Mucosa of gallbladder (tissue), 1 donor: ENCODE data around the gene PELI2. TPM values are rescaled to one million over a fixed set of nuclear protein-coding genes. Genes with fewer than 3 reads are reported as not detected.

ENCODE experiments used
- DNase-seq: peaks from one replicate; pipeline ENCODE4 v3.0.0-alpha.2; 2020; ENCODE audit warnings: low spot score
- total RNA-seq: library from RNA; stranded (reverse); gene quantifications from one replicate; pipeline ENCODE4 v1.2.1, GENCODE V29; 2021
- donor health status: DM: no; HTN: no; CAD: no.

The PELI2 gene
- total RNA-seq, 1 donor from 2014 or later: 26.0 TPM

DNA sequence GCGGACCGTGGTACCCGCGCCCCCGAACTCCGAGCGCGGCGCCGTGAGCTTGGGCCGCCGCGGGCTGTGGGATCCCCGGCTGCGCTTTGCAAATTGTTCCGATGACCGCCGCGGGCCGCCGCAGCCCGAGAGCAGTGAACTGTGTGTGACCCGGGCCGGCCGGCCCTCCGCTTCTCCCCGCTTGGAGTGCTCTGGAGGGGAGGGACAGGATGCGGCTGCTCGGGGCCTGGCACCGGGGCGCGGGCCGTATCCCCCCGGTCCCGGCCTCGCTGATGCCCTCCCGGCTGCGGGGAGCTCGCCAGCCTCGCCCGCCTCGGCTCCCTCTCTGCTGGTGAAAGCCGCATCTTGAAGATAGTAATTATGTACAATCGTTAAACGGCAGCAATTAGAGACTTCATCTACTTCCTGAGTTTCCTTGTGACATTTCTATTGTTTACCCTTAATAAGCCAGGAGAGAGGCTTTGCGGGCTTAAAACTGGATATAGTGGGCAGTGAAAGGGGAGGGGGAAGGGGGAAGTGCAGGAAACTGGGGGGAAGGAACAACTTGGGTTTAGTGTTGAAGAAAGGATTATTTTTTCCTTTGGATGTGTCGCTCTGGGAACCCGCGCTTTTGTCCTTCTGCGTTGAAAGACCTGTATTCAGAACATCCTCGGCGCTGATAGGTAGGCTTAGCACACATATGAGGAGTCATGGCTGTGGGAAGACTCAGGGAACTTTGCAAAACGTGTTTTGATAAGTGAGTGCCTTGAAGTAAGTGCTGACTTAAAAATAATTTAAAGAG, 1.2 kb downstream of the PELI2 start:
- peak; percentile 35 for DNase-seq

GRCh38 chr14:56120091-56120691, 2.0 kb downstream of the PELI2 start:
- peak; percentile 35 for DNase-seq

GRCh38 chr14:56121816-56122215, 3.6 kb downstream of the PELI2 start:
- DNase-seq: no peak

- no peak for DNase-seq
These were observed 4.1 kb downstream of the PELI2 start for GRCh38 chr14:56122301-56122700.

GRCh38 chr14:56124327-56124726, 6.1 kb downstream of the PELI2 start:
- DNase-seq: no peak

GRCh38 chr14:56125772-56126636, 7.8 kb downstream of the PELI2 start:
- DNase-seq: no peak

DNA sequence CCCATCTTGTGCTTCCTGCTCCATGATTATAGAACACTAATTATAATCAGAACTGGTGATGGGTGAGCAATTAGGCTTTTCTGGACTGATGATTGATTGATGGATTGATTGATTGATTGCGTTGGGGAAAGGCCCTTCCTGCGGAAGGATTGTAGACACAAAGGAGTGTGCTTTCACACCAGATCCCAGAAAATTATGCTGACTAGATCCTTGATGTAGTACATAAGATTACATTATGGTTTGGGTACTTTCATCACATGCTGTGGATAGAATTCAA, 8.4 kb downstream of the PELI2 start:
- no peak for DNase-seq

DNA sequence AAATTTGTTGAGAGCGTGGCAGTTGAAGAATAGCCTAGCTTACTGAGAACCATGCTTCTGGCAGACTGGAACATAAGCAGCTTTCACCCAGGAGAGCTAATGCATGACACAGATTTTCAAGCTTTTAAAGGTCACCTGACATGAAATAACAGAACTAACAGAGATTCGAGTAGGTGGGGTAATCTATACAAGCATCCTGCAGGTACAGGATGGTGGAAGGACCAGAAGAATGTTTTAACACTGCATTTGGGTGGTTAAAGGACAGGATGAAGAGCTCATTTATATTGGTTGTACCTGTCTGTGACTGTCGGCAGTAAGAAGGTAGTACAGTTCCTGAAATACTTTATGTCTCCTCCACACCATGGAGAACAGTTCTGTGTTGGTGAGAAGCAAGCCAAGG, 8.9 kb downstream of the PELI2 start:
- DNase-seq: no peak

DNA sequence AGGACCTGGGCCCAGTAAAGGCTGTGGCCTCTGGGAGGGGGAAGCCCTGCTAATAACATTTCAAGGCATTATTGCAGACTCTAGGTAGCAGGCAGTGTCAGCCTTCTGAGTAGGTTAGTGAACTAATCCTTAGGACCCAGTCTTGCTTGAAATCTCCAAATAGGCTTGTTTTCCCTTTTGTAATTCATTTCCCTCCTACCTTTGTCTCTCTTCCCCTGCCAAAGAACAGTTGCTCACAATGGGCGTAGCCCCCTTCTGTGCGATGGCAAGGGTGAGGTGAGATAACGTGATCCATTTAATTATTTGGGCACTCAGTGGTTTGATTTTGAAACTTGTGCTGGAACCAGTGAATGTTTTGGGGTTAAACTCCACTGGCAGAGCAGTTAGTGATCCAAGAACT, 10.9 kb downstream of the PELI2 start:
- DNase-seq: no peak

DNA sequence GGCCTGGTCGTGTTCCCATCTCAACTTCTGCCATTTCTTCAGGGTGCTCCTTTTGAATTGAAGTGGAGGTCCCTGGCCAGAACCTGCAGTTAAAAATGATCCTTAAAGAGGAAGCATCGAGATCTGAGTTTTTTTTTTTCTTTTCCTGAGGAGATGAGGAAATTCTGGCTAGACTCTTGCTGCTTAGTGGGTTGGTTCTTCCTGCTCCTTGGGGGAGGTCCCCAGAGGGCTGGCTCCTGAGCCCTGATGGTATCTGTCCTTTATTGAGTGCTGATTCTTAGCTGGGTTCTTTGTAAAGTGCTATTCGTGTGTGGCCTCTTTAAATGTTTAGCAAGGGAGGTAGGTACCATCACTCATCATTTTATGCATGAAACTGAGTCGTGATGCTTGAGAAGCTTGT, 11.7 kb downstream of the PELI2 start:
- no peak for DNase-seq

- no peak for DNase-seq
These were observed 13.0 kb downstream of the PELI2 start for GRCh38 chr14:56131004-56131864.

- DNase-seq: no peak
These were observed 13.9 kb downstream of the PELI2 start for GRCh38 chr14:56131865-56132833.

GRCh38 chr14:56133547-56133946, 15.3 kb downstream of the PELI2 start:
- DNase-seq: no peak

DNA sequence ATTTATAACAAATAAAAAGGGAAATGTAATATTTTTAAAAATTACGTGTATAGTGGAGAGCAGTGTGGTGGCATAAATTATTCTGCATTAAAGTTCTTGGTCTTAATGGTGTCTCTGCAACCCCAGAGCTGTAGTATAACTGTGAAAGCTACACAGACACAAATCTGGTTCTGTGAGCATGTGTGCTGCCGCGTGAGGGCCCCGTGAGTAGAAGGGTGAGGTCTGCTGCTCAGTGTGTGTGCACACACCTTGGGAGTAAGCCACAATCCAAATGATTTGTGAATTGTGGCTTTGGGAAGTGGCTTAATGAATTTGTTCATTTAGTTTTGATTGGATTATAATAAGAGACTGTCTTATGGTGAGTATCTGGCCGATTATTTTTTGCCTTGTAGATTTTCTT, 16.8 kb downstream of the PELI2 start:
- DNase-seq: peak; percentile 60

GRCh38 chr14:56135668-56136067, 17.5 kb downstream of the PELI2 start:
- no peak for DNase-seq

- DNase-seq: no peak
These were observed 18.6 kb downstream of the PELI2 start for GRCh38 chr14:56136571-56137452.

- DNase-seq: no peak
These were observed 19.2 kb downstream of the PELI2 start for GRCh38 chr14:56137453-56137807.

DNA sequence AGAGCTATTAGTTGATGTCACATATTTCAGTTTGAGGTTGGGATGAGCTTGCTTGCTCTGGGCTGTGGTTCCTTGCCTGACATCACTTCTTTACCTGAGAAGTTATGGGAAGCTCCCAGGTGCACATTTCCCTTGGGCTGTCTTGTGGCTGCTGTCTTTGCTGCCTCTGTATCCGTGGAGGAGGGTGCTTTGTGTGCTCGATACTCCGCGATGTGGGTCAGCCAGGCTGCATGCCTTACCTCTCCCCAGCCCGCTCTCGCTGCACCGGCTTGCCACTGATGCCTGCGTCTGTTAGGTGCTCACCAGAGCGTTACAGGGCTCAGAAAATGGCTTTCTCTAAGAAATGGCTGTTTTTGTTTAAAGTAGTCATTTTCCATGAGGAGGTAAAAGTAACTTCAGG, 19.6 kb downstream of the PELI2 start:
- DNase-seq: no peak

- no peak for DNase-seq
These were observed 20.7 kb downstream of the PELI2 start for GRCh38 chr14:56138928-56139327.

DNA sequence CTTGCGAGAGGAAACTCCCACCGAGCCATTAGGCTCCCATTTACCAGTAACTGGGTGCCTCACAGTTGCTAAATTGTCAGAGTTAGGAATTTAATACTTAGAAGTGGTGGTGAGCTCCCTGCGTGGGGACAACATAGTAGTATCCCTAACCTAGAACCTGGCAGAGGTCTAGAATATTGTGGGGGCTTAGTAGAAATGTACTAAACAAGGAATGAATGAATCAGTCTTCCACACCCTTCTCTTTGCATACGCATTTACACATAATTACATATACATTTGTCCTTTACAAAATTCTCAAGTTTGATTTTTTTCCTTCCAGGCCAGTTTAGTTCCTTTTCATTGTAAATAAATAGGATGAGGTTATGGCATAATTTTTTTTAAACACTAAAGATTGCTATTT, 24.1 kb downstream of the PELI2 start:
- no peak for DNase-seq
